Left colon (tissue), 2 donors: ENCODE data around the gene TDRD10. TPM values are rescaled to one million over a fixed set of nuclear protein-coding genes. Genes with fewer than 3 reads are reported as not detected.
A peak's percentile ranks its signal among the peaks of the same experiment; 100 is the strongest.
"Not testable (repeated sequence)": the region's sequence is repeated elsewhere in the genome, so short reads cannot be mapped to it uniquely, and the experiment has no call there.

Experiments used
- ATAC-seq: fragments of 200-7000 bp; cut with Tn5 transposase; one replicate; pipeline ENCODE4 v1.9.1; 2020; ENCODE audit warnings: mild to moderate bottlenecking, moderate library complexity
- DNase-seq, 2 donors: peaks; one replicate each; pipeline ENCODE4 v3.0.0-alpha.2; 2020
- intact Hi-C, 2 donors: fragments of 100-400 bp; cut with DNase I in 1 of 2; cut with micrococcal nuclease in 1 of 2; formaldehyde crosslinking; loops; one replicate each; pipeline versions ENCODE4 v1.11.2 to v1.14.0; 2022; cut with DNase I, micrococcal nuclease
- total RNA-seq, 2 donors: library from RNA; stranded (reverse); fragmentation: NEBNext Ultra II Directional; extraction: Animal tissue kit (Norgen Biotek cat#: 25700); gene quantifications; one replicate each; pipeline ENCODE4 v1.2.1, GENCODE V29; 2021
- donor health status: DM: no; HTN: no; CAD: no.
- donor health status: DM: yes; HTN: yes; CAD: no.

Gene TDRD10
- total RNA-seq, 2 donors from 2014 or later = 0.70 to 1.0 TPM

DNA sequence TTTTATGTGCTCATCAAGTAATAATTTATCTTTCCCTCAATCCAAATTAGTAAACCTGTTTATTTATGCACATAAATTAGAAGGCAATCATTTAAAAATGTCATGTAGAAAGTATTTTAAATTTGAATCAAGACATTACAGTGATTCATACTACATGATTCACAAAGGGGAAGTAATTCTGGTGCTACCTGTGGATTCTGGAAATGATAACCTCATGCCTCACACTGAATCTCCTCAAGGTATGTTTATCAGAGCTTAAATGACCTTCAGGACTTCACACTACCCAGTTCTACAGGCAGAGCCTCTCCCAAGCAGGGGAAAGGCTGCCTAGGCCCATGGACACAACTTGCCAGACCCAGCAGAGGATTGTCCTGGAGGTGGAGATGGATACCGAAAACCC, 25.2 kb upstream of the TDRD10 start:
- DNase-seq (no peak), ATAC-seq (peak; percentile 28)
- intact Hi-C loops = loop anchor here in 1 of 2 donors (5.0 kb wide), 1 partner anchor 406 kb away; no protein-coding TSS in a partner anchor

DNA sequence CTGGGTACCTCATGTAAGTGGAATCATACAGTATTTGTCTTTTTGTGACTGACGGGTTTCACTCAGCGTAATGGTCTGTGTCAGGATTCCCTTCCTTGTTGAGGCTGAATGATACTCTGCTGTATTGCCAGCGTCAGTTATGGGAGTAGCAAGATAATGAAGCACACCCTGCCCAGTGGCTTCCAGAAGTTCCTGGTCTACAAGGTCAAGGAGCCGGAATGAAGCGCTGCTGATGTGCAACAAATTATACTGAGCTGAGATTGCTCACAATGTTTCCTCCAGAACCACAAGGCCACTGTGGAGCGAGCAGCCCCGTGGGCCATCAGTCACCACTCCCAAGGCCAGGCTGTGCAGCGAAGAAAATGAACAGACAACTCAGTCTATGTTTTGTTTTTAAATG, 24.0 kb upstream of the TDRD10 start:
- peak; percentile 63 to 88 for DNase-seq
- intact Hi-C loops = loop anchor here in 1 of 2 donors (5.0 kb wide), 1 partner anchor 404 kb away; no protein-coding TSS in a partner anchor
- peak; percentile 82 for ATAC-seq

DNA sequence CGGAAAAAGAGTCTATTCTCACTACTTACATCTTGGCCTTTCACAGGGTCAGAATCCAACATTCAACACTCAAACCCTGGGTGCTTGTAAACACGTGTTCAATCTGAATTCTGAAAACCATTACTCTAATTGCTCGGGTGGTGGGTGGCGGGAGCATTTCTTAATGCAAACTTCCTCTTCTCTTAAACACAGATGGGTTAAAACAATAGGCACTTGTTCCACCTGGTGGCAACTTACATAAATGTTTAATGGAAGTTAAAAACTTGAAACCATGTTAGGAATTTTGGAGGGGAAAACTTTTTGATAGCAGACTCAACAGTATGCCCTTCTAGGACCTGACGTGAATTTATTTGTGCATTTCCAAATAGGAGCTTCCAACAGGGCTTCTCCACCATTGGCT, 23.4 kb upstream of the TDRD10 start:
- peak; percentile 48 for ATAC-seq
- no peak for DNase-seq
- intact Hi-C loops = loop anchor here in 1 of 2 donors (5.0 kb wide), 1 partner anchor 404 kb away; no protein-coding TSS in a partner anchor

DNA sequence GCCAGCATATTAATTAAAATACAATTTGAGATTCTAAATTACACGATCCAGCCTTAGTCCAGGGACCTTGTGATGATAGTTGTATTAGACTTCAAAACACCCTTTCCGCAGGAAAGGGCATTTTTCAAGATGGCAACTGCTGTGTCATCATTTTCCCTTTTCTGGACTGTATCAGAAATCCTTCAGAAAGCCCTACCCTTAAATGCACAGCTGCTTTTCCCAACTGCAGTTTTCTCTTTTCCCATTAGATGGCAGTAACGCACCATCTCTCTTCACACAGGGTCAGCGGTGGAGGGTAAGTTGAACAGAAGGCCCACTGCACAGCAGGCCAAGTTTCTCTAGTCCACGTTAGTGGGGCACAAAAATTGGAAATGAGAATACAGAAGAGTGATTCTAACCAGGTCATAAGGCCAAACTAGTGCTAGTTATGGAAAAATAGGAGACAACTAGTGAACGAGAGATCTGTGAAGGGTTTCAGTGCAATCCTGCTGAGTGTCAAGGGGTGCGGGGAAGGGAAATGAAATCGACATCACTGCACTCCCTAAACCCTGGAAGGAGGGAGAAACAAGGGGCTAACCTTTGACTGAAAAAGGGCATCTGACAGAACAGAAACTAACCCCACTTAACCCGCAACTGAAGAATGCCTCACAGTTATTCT, 22.1 kb upstream of the TDRD10 start:
- no peak for DNase-seq
- intact Hi-C loops = loop anchor here in 1 of 2 donors (5.0 to 10.0 kb wide), 3 partner anchors 65 to 402 kb away; partner anchors contain the start of gene KCNN3
- peak; percentile 31 for ATAC-seq

DNA sequence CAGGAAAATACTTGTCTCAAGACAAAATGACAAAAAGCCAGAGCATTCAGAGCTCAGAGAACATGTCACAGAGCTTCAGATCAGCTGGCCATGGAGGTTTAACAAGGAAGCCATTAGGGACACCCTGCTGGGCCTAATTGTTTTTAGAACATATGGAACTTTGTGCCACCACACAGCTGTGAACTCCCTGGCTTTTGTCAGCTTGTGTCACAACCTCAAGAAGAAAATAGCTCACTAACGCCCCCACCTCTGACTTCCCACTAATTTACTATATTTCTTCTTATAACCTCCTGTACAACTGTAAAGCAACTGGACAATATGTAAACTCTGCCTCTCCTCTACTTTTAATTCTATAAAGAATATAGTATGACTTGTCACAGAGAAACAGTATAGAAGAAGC, 21.0 kb upstream of the TDRD10 start:
- DNase-seq (no peak), ATAC-seq (no peak)
- intact Hi-C loops = loop anchor here in 1 of 2 donors (5.0 to 10.0 kb wide), 2 partner anchors 64 to 391 kb away; partner anchors contain the start of gene KCNN3

DNA sequence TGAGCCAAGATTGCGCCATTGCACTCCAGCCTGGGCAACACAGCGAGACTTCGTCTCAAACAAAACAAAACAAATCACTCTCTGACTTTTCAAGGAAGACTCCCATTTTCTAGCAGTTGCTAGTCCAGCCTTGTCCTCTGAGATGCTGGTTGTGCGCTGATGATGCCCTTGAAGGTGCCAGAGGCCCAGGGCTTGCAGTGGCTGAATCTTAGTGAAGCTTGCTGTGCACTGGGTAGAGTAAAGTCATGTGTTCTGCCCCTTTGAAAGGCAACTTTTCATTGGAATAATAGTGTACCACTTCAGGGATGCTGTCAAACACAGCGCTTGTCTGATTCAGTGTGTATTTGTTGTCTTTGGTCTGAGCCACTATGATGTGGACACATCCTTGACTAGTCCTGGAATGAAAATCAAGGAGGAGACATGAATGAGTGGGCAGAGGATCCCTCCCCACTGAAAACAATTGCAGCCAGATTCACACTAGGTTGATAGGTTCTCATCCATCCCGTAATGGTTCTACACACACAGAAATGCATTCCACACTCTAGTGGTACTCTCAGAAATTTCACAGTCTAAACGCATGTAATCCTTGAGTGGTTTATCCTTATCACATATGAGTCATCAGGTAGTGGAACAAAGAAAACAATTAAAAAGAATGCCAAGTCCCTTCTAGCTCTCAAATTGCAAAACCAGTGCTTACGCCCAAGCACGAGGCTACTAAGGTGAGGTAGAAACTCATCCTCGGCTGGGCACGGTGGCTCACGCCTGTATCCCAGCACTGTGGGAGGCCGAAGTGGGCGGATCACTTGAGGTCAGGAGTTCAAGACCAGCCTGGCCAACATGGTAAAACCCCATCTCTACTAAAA, 17.8 kb upstream of the TDRD10 start:
- peak; percentile 14 for ATAC-seq
- intact Hi-C loops = loop anchor here in 1 of 2 donors (5.0 to 10.0 kb wide), 2 partner anchors 61 to 388 kb away; partner anchors contain the start of gene KCNN3
- no peak for DNase-seq

DNA sequence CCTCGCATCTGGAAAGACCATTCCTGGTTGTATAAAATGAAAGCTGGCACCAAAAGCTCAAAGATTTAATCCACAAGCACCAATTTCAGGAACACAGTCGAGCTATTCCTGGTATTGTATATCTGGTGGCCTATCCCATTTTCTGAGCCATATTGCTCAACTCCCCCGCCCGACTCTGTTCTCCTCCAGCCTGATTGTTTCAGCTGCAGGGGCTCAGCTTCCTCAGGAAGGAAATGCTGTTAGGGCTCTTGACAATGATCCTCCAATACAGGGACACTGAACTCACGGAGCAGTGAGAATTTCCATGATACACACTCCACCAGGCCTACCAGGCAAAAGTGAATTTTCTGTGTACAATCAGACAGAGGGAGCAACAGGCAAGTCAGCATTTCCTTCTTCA, 16.9 kb upstream of the TDRD10 start:
- DNase-seq (no peak), ATAC-seq (no peak)
- intact Hi-C loops = loop anchor here in 1 of 2 donors (10.0 kb wide), 1 partner anchor 60 kb away; no protein-coding TSS in a partner anchor

DNA sequence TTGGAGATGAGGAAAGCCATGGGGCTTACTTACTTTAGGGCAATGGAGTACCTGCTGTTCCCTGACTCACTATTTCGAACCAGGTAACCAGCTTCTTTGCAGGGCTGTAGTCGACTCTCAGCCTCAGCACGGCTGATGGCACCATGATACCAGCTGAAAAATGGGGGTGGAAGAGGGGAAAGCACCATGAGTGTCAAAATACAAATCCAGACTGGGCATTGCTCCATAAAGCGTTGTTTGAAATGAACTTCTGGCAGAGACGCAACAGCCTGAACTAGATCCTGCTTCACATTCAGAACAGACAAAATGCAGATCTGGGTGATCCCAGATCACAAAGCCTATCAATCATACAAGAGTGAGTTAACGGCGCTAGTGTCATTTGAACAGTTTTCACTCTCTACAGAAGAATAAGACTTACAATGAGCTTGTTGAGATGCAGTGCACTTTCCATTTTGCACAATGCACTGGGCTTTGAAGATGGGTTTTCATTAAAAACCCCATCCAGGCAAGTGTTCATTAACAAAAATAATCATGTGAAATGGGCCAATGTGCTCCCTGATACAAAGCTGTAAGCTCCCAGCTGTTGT, 16.0 kb upstream of the TDRD10 start:
- no peak for DNase-seq
- ATAC-seq = no peak
- intact Hi-C loops = loop anchor here in 1 of 2 donors (10.0 kb wide), 1 partner anchor 59 kb away; no protein-coding TSS in a partner anchor

DNA sequence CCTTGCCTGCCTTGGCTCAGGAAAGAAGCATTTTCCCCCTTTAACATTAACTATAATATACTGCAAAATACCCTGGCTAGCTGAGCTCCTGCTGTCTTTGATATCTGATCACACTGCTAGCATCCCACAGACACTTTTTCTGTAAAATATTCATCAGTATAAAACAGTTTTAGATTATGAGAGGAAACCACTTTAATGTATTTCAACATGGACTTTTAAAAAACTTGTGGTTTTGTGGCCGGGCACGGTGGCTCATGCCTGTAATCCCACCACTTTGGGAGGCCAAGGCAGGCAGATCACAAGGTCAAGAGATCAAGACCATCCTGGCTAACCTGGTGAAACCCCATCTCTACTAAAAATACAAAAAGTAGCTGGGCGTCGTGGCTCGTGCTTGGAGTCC, 15.3 kb upstream of the TDRD10 start:
- intact Hi-C loops = loop anchor here in 1 of 2 donors (10.0 kb wide), 1 partner anchor 58 kb away; no protein-coding TSS in a partner anchor
- DNase-seq, ATAC-seq: not testable (repeated sequence)

DNA sequence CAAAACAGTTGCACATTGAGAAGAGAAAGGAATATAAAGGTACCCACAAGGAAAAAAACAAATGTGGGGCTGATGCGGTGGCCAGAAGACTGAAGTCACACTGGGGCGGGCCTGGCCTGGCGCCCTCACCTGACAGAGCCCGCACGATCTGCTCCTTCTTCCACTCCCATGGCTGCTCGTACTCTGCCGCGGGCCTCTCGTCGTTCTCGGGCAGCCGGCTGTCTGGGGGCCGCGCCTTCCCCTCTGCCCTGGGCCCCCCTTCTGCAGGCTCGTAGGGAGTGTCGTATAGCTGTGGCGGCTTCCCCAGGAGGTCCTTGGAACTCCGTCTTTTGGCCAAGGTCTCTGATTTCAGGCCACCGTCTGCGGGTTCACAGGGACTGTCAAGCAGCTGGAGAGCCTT, 13.1 kb upstream of the TDRD10 start:
- intact Hi-C loops = loop anchor here in 1 of 2 donors (10.0 kb wide), 1 partner anchor 56 kb away; no protein-coding TSS in a partner anchor
- DNase-seq (no peak), ATAC-seq (no peak)

DNA sequence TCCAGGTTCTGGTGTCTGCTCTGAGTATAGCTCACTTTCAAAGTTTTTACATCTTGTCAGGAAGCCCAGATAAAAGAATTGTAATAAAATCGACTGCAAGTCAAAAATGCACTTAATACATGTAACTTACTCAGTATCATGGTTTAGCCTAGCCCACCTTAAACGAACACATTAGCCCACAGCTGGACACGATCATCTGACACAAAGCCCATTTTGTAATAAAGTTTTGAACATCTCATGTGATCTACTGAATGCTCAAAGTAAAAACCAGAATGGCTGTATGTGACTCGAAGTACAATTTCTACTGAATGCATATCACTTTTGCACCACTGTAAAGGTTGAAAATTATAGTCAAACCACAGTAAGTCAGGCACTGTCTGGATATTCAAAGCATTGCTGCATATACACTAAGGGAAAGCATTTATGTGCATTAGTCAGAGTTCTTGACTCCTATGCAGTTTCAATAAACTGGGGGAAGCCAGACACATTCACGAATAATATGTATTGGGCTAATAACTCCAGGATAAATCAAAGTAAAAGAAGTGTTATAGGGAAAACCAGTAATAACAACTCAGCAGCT, 12.2 kb upstream of the TDRD10 start:
- DNase-seq (no peak), ATAC-seq (no peak)
- intact Hi-C loops = loop anchor here in 1 of 2 donors (10.0 kb wide), 1 partner anchor 55 kb away; no protein-coding TSS in a partner anchor

DNA sequence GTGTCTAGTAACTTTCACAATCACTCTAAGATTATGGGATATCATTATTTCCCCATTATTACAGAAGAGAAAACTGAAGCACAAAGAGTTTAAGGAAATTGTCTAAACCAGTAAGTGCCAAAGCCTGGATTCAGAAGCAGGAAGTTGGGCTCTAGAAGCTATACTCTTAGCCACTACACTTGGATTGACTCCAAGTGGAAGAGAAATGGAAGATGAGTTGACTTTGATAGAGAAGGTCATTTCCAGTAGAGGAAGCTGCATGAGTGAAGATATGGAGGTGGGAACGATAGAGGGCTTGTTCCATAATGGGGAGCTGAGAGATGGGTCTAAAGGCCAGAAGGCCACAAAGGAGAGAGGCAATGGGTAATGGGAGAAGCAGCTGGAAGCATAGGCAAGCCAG, 11.7 kb upstream of the TDRD10 start:
- ATAC-seq = no peak
- DNase-seq = no peak
- intact Hi-C loops = no loop called here

DNA sequence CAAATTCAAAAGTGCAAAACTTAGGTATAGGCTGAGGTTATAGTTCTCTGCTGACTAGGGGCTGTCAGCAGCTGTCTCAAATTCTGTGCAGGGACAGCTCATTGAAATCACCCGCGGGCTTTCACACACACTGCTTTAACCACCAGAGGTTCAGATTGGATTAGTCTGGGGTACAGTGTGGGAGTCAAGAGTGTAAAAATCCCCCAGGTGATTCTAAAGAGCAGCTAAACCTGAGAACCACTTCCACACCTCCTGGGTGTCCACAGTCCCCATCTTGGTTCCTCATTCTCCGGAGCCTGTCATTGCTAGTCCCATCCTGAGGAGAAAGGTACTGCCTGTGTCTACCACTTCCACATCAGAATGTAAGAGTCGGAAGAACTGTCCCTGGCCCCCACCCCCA, 9.9 kb upstream of the TDRD10 start:
- DNase-seq (no peak), ATAC-seq (no peak)
- intact Hi-C loops = no loop called here

DNA sequence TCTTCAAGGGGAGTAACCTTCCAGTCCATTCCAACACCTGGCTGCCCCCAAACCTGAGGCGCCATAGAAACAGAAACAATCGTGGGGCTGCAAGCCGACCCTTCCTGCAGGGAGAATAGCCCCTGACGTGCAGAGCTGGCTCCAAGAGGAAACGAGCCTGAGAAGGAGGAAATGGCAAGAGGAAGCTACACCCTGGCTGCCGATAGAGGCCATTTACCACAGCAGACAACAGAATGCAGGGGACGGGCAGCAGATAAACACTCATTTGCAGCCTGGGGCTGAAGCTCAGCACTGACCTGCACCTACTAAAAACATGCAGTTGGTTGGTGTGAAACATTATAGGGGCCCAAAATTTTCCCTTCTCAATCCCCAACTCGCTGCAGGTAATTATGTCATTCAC, 8.7 kb upstream of the TDRD10 start:
- ATAC-seq (peak; percentile 76), DNase-seq (peak in 1 of 2 donors; percentile 31)
- intact Hi-C loops = no loop called here

DNA sequence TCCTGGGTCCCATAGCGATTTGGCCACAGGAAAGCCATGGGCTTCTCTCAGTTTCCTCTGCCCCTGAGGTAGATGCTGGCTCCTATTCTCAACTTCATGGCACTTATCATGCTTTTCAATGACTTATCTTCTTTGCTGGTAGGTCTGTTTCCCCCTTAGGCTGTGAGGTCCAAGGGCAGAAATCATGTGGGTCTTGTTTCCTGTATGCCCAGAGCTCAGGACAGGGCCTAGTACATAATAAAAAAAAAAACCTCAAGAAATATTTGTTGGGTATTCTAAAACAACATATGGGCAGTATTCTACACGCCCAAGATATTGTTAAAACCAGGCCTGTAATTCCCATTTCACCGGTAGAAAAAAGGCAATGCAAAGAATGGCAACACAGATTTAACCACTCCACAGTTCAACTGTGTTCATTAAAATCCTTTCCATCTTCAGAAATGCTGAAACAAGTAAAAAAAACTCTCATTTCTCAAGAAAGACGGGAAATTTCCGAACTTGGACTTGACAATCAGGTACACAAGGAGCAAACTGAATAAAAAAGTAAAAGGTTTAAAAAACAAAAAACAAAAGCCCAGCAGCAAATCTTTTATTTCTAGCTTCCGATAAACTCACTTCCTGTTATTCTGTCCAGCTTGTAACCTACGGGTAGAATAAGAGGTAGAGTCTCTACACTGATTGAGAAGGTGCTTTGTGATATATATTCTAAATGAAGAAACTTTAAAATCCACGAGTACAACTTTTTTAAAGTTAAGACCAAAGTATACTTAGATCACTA, 6.3 kb upstream of the TDRD10 start:
- no peak for ATAC-seq
- intact Hi-C loops = no loop called here
- DNase-seq = no peak

DNA sequence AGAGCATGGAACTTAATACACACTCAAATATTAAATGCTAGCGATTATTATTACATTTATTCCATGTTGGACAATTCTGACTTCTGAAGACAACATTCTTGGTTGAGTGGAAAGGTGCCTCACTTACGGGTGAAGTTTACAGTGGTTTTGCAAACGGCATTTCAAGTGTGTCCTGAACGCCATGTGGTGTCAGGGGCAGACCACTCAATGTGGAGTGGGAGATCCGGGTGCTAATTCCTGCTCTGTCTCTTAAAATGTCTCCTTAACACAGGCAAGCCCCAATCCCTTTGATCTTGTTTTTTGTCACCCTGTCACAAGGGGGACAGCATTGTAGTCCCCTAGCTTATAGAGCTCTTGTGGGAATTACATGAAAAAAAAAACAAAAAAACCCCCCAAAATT, 5.6 kb upstream of the TDRD10 start:
- DNase-seq = no peak
- intact Hi-C loops = no loop called here
- no peak for ATAC-seq

DNA sequence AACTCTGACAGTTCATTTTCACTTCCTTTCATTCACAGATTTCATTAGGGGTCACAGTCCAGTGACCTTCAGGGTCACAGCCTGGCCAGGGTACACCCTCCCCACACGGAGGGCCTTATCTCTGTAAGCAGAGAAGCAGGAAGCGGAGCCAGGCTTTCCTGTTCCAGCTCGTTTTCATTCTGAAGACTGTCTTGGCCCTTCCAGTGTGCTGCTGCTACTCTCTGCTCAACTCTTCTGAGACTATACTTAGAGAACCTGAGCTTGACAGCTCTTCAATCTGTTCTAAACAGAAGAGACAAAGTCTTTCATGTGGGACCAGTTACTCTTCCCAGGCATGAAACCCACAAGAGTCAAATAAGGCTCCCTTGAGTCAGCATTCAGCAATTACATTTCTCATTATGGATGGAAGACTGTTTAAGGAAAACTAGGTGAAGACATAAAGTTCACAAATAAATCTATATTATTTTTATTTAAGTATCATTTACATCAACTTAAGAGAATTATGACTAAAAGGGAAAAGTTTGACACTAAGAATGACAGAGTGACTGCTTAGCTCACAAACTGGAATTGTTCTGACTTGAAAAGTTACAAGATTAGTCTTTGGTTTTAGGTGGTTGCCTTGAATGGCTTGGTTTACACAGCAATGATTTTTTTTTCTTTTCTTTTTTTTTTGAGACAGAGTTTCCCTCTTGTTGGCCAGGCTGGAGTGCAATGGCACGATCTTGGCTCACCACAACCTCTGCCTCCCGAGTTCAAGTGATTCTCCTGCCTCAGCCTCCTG, 4.8 kb upstream of the TDRD10 start:
- ATAC-seq (peak; percentile 73), DNase-seq (no peak)
- intact Hi-C loops = no loop called here
